NCI-H2227 treated with DMSO at 0.1 percent for 48 hours (cell line): ENCODE data around the gene KRTAP5-5.
"Not testable (repeated sequence)": the region's sequence is repeated elsewhere in the genome, so short reads cannot be mapped to it uniquely, and the experiment has no call there.

Experiments used
- DNase-seq: peaks from one replicate; lab custom pipeline; 2025; lab: John Stamatoyannopoulos, UW

The KRTAP5-5 gene

DNA sequence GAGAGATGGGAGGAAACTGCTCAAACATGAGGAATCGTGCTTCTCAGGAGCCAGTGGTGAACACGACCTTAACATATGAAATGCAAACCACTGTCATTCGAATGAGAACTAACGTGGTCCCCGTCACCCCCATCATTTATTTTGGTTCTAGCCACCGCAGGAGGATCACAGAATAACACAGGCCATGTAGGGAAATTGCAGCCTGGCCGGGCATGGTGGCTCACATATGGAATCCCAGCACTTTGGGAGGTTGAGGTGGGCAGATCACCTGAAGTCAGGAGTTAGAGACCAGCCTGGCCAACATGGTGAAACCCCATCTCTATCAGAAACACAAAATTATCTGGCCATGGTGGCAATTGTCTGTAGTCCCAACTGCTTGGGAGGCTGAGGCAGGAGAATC, 27.1 kb downstream of the KRTAP5-5 start:
- no peak for DNase-seq

DNA sequence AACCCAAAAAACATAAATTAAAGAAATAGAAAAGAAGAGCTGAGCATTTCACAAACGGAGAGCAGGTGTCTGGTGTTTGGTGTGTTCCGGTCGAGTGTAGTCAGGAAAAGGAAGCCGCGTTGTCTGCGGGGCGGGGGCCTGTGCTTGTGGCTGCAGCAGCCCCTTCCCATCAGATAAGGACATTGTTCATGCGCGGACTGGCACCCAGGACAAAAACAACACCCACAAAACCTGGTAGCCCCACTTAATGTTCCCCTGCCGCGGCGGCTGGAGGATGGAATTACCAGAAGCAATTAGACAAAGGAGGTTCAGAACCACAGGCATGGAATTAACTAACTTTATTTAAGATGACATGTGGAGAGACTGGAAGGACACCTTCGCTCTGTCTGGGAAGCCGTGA, 29.9 kb downstream of the KRTAP5-5 start:
- no peak for DNase-seq

DNA sequence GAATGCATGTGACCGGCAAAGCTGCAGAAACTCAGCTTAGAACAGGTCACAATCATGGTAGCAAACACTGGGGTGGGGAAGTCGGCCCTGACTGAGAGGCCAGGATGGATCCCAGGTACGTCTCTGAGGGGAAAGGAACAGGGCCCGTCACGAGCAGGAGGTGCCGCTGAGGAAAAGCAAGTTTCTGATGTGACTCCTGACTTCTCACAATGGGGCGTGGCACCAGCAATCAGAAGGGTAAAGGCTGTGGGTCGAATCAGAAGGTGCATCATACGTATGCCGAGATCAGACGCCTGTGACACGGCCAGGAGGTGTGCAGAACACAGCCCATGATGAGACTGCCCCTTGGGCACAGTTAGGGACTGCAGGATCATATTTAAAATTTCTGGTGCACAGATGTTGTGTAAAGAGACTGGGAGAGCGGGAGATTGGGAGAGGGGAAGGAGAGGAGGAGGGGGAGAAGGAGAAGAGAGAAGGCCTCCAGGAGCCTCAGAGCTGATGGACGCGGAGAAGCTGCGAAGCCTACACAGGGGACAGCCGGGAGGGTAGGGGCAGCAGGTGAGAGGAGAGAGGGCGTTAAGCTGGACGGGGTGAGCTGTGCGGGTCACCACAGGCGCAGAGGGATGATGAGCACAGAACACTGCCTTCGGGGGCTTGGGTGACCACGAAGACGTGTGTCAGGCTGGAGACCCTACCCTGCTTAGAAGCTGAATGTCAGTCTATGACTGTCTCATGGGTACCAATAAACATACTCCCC, 30.7 kb downstream of the KRTAP5-5 start:
- DNase-seq: no peak

DNA sequence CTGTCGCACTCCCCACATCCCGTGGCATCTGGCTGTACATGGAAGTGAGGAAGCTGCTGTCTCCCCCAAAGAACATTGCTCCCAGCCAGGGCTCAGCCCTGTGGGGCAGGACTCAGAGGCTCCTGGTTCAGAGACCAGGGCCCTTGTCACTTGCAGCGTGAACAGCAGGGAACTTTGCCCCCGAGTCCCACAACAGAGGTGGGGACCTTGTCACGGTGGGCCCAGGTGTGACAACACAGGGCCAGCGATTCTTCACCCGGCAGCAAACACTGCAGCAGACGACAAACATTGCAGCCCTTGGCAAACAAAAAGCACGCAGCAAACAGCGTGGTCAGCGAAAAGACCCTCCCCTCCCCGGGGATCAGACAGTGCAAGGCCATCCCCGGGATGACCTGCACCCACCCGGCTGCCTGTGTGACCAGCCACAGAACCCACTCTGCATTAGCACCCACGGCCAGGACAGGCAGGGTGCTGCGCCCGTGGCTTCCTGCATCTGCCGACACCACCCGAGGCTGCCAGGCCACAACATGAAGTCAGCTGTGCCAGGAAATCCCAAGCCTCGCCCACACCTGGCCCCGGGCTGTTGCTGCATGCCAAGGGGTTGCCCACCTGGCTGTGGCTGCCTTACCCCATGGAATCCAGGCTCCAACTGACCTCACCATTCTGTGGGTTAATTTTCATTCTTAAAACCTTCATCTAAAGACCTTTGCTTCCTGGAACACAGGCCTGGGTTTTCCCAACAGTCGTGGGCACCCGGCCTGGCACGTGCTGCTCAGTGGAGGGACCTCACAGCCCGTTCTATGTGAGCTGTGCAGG, 32.1 kb downstream of the KRTAP5-5 start:
- not testable (repeated sequence) for DNase-seq

DNA sequence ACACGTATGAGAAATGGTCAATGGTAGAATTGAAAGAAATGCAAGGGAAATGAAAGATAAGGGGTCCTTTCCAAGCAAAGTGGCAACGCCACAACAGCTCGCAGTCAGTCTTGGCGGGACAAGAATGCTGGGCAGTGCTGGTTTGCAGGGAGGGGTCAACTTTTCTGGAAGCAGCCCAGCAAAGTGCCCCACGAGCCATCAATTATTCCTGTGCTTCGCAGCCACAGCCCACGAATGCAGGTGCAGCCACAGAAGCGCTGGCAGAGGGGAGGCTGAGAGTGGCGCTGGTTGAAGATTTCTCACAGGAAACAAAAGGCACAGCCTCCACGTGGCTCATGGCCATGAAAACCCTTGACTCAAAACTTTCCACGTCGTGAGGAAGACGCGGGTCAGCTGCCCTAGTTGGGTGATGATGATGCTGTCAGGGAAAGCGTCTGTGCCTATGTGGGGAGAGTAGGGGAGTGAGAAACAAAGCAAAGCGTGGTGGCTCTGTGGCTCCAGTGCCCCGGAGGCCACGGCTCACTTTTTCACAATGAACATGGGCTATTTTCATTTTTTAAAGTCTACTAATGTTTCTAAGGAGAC, 33.2 kb downstream of the KRTAP5-5 start:
- DNase-seq: not testable (repeated sequence)

DNA sequence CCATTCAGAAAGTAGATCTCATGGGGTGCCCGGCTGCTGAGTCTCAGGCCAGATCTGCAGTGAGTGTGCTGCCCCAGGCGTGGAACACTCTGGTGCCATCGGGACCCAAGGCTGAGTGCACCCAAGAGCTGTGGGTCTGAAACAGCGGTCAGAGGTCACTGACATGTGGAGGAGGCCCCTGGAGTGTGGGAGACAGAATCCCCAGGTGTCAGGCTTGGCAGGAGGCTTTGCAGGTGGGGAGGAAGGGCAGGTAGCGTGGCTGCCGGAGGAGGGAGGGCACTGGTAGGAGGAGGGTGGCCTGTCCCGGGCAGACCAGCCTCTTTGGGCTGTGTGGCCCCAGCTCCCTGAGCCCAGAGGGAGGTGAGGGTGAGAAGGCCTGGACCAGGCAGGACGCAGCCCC, 35.7 kb downstream of the KRTAP5-5 start:
- no peak for DNase-seq

DNA sequence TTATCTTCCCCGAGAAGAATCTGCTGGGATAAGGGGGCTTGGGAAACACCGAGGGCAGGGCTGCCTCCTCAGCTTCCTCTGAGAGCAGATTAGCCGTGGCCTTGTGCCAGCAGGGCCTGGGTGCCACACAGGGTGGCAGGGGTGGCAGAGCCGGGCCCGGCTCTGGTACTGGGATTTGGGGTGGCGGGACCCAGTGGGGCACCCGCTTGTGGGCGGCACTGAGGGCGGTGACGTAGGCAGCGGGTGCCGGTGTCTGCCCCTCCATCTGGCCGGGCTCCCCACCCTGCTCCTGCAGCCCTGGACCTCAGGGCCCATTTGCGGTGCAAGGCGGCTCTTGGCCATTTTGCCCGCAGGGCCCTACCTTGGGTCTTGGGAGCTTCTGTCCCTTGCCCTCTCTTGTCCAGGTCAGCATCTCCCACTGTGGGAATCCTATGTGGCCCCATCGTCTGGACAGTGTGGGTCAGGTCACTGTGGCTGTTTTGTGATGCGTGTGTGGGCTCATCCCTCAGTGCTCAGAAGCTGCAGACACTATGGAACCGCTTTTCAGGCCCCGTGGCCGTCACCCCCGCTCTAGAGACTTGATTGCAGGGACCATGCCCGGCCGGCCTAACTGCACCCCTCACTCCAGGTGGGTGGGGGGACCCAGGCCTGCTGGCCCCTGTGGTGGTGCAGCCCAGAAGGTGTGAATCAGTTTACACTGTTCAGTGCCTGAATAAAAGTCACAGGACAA, 37.7 kb downstream of the KRTAP5-5 start:
- DNase-seq: no peak

DNA sequence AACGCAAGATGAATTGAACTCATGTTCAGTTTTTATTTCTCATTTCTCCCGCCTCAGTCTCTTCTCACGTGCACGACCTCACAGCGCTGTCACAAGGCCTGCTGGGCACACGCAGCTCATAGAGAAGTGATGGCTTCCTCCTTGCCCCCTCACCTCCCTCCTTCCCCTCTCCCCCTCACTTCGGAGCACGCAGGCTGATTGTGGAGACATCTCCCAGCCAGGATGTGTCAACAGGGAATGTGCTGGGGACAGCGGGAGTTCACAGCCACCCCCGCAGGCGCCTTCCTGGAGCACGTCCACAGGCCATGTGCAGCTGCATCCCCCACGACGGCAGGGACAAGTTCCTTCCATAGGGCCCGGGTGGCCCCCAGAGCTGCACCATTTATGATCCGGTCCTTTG, 38.3 kb downstream of the KRTAP5-5 start:
- DNase-seq: no peak

DNA sequence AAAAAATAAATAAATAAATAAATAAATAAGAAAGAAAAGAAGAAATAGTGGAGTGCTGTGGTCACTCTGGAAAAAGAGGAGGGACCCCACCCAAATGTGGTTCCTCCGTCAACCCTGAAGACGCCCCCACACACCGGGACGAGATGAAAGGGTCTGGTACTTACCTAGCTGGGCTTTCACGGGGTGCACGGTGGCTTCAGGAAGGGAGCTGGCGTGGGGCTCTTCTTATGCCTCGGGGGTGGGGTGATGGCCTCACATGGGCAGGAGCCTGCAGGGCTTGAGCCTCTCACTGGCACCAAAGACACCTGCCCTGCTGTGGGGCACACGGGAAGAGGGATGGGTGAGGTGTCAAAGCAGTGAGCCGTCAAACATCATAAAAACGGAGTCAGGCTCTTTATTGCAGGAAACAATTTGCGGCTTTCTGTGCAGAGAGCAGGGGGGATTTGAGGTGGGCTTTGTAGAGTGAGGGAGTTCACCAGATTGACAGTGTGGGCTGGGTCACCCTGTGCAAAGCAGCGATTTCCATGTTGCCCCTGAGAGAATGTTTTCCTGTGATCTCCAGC, 39.4 kb downstream of the KRTAP5-5 start:
- DNase-seq: no peak

DNA sequence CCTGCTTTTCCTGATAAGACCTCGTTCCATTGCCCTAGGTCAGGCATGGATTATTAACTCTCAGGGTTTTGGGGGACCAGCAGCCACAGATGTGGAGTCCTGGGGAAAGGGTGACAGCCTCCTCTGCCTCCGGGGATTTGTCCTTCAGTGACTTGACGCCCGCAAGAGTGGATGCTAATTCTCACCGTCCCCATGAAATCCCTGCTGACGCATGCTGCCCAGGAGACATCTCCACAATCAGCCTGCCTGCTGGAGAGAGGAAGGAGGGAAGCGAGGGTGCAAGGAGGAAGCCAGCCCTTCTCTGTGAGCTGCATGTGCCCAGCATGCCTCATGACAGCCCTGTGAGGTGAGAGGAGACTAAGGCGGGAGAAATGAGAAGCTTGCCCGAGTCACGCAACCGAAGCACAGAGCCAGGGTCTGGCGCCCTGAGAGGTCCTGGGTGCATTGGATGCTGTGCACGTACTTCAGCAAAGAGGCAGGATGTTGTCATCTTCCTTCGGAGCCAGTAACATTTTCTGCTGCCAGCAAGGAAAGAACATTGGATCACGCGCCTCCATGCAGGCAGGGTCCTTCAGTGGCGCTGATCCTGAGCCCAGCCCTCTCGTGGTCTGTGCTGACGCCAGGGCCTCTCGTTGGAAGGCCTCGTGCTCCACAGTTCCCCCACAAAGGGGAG, 40.1 kb downstream of the KRTAP5-5 start:
- DNase-seq: no peak

DNA sequence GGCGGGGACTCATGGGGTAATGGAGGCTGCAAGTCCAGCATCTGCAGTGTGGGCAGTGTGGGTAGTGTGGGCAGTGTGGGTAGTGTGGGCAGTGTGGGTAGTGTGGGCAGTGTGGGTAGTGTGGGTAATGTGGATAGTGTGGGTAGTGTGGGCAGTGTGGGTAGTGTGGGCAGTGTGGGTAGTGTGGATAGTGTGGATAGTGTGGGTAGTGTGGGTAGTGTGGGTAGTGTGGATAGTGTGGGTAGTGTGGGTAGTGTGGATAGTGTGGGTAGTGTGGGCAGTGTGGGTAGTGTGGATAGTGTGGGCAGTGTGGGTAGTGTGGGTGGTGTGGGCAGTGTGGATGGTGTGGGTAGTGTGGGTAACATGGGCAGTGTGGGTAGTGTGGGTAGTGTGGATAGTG, 40.9 kb downstream of the KRTAP5-5 start:
- DNase-seq: not testable (repeated sequence)

DNA sequence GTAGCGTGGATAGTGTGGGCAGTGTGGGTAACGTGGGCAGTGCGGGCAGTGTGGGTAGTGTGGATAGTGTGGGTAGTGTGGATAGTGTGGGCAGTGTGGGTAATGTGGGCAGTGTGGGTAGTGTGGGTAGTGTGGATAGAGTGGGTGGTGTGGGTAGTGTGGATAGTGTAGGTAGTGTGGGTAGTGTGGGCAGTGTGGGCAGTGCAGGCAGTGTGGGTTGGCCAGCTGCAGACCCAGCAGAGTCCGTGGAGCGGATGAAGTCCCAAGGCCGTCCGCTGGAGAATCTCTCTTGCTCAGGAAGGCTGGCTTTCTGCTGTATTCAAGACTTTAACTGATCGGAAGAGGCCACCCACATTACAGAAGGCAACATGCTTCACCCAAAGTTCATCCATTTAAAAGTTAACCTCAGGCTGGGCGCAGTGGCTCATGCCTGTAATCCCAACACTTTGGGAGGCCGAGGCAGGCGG, 41.4 kb downstream of the KRTAP5-5 start:
- DNase-seq: no peak

DNA sequence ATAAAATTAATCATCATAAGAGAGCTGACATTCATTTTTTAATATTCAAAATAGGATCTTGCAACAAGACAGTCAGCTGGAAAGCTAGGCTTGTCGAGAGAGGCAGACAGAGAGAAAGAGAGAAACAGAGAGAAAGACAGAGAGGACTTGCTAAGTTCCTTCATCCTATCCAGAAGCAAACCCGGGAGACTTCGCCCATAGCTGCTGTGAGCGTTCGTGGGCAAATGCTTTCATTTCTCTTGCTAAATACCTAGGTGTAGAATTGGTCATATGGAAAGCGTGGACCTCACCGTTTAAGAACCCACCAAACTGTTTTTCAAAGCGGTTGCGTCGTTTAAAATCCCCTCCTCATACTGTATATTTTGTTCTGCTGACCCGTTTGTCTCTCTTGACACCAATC, 42.1 kb downstream of the KRTAP5-5 start:
- no peak for DNase-seq

DNA sequence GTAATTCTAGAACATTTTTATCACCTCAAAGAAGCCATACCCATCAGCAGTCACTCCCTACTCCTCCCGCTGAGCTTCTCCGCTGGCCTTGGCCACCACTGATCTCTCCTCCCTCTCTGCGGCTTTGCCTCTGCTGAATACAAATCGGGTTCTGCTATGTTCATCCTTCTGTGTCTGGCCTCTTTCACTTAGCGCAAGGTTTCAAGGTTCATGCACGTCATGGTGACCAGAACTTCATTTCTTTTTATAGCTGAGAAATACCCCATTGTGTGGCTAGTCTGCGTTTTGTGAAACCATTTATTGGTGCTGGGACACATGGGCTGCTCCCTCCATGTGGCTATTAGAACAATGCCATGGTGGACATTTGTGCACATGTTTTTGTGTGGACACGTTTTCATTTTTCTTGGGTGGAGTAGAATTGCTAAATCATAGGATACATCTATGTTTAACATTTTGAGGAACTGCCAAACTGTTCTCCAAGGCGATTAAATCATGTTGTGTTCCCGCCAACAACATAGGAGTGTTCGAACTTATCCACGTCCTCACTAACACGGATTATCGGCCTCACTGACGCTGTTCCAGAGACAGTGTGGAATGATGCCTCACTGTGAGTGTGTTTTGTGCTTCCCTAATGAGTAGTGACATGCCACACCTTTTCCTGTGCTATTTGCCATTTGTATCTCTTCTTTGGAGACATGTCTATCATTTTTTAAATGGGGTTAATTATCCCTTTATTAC, 43.2 kb downstream of the KRTAP5-5 start:
- no peak for DNase-seq

DNA sequence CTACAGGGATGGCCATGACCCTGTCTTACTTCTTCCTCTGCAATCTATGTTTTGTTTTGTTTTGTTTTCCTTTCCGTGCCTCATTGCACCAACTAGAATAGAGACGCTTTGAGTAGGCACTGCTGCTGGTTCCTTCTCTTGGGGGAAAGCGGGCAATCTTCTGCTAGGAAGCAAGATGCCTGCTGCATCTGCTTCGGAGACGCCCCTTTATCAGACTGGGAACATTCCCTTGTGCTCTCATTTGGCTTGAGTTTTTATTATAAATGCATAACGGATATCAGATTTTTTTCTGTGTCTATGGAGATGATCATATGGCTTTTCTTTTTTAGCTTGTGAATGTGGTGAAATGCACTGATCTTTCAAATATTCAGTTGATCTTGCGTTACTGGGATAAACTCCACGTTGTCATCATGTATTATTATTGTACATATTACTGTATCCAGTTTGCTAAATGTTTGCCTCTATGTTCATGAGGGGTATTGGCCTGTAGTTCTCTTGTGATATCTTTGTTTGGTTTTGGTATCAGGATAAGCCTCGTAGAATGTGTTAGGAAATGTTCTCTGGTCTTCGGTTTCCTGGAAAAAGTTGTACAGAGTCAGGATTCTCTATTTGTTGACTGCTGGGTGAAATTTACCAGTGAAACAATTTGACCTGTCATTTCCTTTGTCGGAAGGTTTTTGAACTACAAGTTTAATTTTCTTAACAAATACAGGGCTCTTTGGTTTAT, 44.0 kb downstream of the KRTAP5-5 start:
- no peak for DNase-seq

DNA sequence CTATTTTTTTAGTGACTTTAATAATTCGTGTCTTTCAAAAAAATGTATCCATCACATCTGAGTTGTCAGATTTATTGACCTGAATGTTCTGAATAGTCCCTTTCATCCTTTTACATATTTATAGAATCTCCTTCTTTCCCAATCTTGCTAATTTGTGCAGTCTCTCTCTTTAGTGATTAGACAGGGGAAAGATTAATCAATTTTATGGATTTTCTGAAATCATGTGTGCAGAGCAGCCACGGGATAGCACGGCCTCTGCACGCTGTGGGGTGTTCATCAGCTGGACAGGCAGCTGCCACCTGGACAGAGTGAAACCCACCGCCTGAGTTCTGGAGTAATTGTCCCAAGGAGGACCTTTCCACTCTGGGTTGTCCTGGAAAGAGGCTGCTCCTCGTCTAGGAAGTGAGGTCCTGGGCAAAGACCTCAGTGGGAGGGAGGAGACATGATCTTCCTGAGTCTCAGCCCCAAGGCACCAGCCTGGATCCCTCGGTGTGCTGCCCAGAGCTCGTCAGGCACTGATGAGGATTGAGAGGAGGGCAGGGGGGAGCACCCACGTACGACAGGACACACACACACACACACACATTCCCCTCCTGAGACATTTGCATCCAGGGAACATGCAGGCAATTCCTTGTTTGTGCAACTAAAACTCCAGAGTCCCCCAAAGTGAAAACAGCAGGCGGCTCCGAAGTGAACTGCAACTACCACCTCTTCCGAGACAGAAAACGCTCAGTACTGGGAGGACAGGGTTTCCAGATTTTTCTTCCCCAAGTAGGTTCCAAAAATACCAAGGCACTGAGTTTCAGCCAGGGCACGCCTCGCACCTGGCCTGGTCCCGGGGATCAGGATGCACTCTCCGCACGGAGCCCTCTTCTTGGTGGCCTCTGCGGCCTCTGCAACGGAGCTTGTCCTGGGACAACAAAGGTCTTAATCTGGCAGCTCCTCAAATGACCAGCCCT, 44.9 kb downstream of the KRTAP5-5 start:
- DNase-seq: no peak

DNA sequence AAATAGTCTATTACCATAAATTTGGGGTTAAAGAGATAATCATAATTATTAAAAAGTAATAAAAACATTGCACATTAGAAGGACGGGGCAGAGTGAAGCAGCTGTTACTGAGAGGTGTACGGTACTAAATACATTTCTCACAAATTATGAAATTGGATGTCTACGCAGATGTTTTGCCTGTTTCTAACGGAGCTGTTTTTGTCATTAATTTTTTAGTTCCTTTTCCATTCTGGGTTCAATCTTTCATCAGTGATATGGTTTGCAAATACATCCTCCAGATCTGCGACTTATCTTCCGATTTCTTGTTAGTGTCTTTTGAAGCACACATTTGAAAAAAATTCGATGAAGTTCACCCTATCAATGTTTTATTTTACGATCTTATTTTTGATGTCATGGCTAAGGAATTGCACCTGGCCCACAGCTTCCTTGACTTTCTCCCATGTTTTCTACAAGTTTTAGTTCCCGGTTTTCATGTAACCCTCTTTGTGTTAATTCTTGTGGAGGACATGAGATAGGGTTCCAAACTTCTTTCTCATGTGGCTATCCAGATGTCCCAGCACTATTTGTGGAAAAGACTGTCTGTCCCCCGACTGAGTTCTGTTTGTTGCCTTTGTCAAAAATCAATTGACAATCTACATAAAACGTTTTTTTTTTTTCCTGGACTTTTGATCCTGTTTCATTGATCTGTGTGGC, 46.1 kb downstream of the KRTAP5-5 start:
- DNase-seq: no peak

DNA sequence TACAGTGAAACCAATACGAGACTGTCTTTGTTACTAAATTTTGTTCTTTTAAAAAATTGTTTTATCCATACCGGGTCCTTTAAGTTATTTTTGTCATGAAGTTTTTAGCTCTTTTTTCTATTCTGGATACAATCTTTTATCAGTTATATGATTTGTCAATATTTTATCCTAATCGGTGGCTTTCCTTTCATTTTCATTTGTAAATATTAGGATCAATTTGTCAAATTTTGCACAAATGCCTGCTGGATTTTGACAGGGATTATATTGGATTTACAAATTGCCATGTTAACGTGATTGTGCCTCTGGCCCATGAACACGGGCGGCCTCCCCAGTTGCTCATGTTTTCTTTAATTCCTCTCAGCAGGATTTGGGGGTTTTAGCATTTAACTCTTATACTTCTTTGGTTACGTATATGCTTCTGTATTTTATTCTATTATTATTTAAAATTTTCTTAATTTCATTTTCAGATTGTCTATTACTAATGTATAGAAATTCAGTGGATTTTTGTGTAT, 46.7 kb downstream of the KRTAP5-5 start:
- DNase-seq: no peak
